OCI-LY7 (cell line): ENCODE results near the gene CHST8.

Experiments used
- CTCF ChIP-seq: fragments of 200-600 bp; sonication (generic); conservative IDR thresholded peaks from 2 replicates; pipeline ENCODE4 v1.5.1; 2014; ENCODE audit warnings: mild to moderate bottlenecking, antibody characterized with exemption, low read length, moderate library complexity, mixed read lengths
- EZH2phosphoT487 ChIP-seq: fragments of 200-600 bp; sonication (generic); IDR thresholded peaks from 2 replicates; pipeline ENCODE4 v1.6.1; 2018; ENCODE audit warnings: low read depth, borderline replicate concordance, mild to moderate bottlenecking, mixed run types, antibody characterized with exemption, low read length, moderate library complexity, mixed read lengths

- no peak for TF ChIP-seq CTCF
- TF ChIP-seq EZH2phosphoT487 = no peak
Observed at GRCh38 chr19:33755099-33756035, 133.6 kb downstream of the CHST8 start.
